Measurements from ENCODE around the gene SGMS1.

Gene SGMS1

DNA sequence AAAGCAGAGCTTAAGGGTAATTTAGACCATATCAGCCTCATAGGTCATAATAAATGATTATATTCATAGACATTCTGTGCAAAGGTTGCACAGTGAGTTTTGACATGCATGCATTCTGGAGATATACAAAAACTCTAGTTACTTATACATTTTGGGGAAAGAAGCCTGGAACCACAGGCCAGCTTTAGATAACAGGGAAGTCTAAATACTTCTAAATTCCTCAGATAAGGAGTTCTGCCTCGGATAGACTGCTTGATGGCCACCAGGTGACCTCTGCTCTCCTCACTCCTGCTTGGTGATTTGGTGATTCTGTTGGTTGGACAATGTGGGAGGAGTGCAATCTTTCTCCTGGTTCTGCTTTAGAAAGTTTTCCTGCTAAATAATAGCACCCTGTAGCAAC is 77.9 kb downstream of the SGMS1 start:
- Histone ChIP-seq H3K9me3 (replicated peaks in 1 of 11) (peaks cover 17 to 29% (median 25%) of the 10 kb centered on the region in 11 experiments), H3K27me3 (no peaks in the 10 kb centered on the region), H4K20me1 (peaks cover 0 to 8% (median 0%) of the 10 kb centered on the region in 11 experiments; a peak in 2 of 22 replicates), H3K36me3 (0 out of 22 replicates have a peak, but pooled peaks cover 0 to 8% (median 0%) of the 10 kb centered on the region in 11 experiments), H3K4me2 (no peak overlapping the region), H3K27ac (no peak overlapping the region), H3K9ac (no peak overlapping the region), H3K4me3 (no peak overlapping the region), H3K4me1 (peaks cover 6 to 16% (median 9%) of the 10 kb centered on the region in 10 experiments; a peak in 18 of 20 replicates)
- no peak for TF ChIP-seq Cebpa-rat (IDR thresholded peaks at IDR 0.05)

DNA sequence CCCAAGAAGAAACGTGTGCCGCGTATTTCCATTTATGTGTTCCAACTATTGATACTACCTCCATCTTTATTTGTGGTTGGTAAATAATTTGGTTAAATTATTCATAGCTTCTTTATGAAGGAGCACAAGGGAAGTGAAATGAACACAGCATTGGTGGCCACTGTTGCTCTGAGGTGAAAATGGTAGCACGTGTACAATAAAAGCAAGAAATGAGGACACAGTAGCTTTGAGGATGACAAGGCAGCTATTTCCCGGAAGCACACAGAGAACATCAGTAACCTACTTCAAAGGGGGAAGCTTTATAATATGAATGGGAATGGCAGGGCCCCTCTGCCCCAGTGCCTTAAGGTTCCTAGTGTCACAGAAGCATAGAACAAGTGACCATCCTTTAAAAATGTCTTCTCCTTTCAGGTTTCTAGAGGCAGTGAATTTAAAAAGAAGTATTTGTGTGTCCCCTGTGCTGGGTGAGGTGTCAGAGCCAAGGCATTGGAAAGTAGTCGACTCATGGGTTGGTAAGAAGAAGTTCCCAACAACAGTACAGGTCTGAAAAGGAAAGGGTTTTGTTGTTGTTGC is 78.8 kb downstream of the SGMS1 start:
- Histone ChIP-seq H3K9ac (no peak overlapping the region), H3K9me3 (replicated peaks in 1 of 11) (peaks cover 17 to 29% (median 25%) of the 10 kb centered on the region in 11 experiments), H3K4me3 (no peak overlapping the region), H3K27me3 (no peaks in the 10 kb centered on the region), H3K4me2 (peak overlapping the region in 6 of 11 experiments; percentile 4 to 33 (median 20); a peak in 4 of 22 replicates), H4K20me1 (peaks cover 0 to 4% (median 0%) of the 10 kb centered on the region in 11 experiments; a peak in 2 of 22 replicates), H3K4me1 (peaks cover 6 to 25% (median 17%) of the 10 kb centered on the region in 10 experiments; a peak in 19 of 20 replicates), H3K27ac (peak overlapping the region in 2 of 11 experiments; percentile 6 to 11; a peak in 1 of 22 replicates), H3K36me3 (0 out of 22 replicates have a peak, but pooled peaks cover 0 to 8% (median 0%) of the 10 kb centered on the region in 11 experiments)
- TF ChIP-seq Cebpa-rat (IDR thresholded peaks at IDR 0.05) = no peak

DNA sequence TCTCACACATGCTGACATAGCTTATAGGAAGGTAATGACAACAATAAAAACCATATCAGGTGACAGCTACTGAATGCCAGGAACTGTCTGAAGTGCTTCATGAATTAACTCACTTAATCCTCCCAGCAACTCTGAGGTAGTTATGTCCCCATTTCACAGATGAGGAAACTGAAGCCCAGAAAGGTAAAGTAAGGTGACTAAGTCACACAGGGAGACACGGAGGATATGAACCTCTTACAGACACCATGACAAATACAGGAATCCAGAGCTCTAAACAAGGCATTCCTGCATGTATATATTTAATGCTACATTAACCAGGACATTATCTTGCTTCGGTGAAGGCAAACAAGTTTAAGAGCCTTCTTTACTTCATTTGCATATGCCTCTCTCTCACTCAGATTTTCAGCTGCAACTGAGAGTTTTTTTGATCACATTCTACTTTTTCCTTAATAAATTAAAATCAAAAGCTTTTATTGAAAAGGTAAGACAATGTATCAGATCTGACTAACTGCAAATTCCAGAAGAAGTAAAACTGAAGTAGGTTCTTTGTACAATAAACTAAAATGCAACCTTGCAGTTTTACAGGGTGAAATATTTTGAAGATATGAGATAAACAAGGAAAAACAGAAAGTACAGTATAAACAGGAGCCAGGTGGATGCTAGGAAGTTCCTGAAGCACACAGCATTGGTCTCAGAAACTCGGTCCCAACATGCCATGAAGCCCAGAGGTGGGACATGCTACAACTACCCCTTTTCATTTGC is 79.5 kb downstream of the SGMS1 start:
- 0 out of 22 replicates have a peak overlapping the region, but pooled peaks of 1 of the 11 experiments have one; percentile 33 for H3K4me2 ChIP-seq
- H3K9me3 ChIP-seq (replicated peaks in 1 of 11) = peaks cover 17 to 28% (median 24%) of the 10 kb centered on the region in 11 experiments
- H3K27me3 ChIP-seq = no peaks in the 10 kb centered on the region
- no peak overlapping the region for H3K4me3 ChIP-seq
- H3K9ac ChIP-seq = no peak overlapping the region
- peaks cover 0 to 4% (median 0%) of the 10 kb centered on the region in 11 experiments; a peak in 2 of 22 replicates for H4K20me1 ChIP-seq
- TF ChIP-seq Cebpa-rat (IDR thresholded peaks at IDR 0.05) = no peak
- peaks cover 6 to 25% (median 18%) of the 10 kb centered on the region in 10 experiments; a peak in 19 of 20 replicates for H3K4me1 ChIP-seq
- no peak overlapping the region for H3K27ac ChIP-seq
- H3K36me3 ChIP-seq = 0 out of 22 replicates have a peak, but pooled peaks cover 0 to 8% (median 0%) of the 10 kb centered on the region in 11 experiments

DNA sequence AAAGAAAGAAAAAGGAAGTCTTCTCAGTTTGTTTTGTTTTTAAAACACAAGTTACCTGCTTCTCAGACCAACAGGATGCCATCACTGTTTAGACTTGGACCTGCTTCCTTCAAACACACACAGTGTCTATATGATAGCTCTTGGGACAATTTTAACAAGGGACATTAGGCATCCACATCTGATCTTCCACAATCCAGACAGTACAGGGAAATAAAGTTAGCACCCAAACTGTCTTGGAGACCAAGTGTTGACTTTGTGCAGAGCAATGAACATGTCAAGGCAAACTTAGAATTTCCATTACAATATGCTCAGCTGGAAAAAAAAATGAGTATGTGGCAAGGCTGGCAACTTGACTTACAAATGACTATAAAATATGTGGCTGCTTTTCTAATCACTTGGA is 80.9 kb downstream of the SGMS1 start:
- peaks cover 0 to 4% (median 0%) of the 10 kb centered on the region in 11 experiments; a peak in 2 of 22 replicates for H4K20me1 ChIP-seq
- H3K4me2 ChIP-seq = no peak overlapping the region
- H3K27me3 ChIP-seq = no peaks in the 10 kb centered on the region
- peaks cover 4 to 16% (median 11%) of the 10 kb centered on the region in 11 experiments for H3K9me3 ChIP-seq (replicated peaks in 1 of 11)
- no peak overlapping the region for H3K27ac ChIP-seq
- no peak overlapping the region for H3K9ac ChIP-seq
- H3K36me3 ChIP-seq = 0 out of 22 replicates have a peak, but pooled peaks cover 0 to 6% (median 0%) of the 10 kb centered on the region in 11 experiments
- H3K4me1 ChIP-seq = peaks cover 6 to 25% (median 18%) of the 10 kb centered on the region in 10 experiments; a peak in 19 of 20 replicates
- TF ChIP-seq Cebpa-rat (IDR thresholded peaks at IDR 0.05) = no peak
- no peak overlapping the region for H3K4me3 ChIP-seq

DNA sequence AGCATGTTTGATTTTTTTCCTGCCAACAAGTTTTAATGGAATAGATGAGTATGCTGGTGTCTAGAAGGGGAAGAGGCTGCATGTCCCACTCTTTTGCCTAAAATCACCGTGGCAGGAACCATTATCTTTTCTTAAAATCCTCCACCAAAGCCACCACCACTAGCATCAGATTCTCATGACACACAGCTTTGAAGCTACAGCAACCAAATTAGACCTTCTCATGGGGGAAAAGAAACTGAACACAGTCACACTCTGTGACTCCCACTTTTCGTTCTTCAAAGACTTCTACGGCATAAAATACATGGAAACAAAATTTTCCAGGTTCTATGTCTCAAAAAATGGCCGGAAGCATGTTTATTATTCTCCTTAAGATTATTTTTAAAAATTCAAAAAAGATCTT is 81.8 kb downstream of the SGMS1 start:
- H3K36me3 ChIP-seq = no peaks in the 10 kb centered on the region
- peaks cover 6 to 25% (median 18%) of the 10 kb centered on the region in 10 experiments; a peak in 19 of 20 replicates for H3K4me1 ChIP-seq
- no peak overlapping the region for H3K27ac ChIP-seq
- peaks cover 0 to 4% (median 0%) of the 10 kb centered on the region in 11 experiments; a peak in 2 of 22 replicates for H4K20me1 ChIP-seq
- no peak overlapping the region for H3K4me3 ChIP-seq
- TF ChIP-seq Cebpa-rat (IDR thresholded peaks at IDR 0.05) = no peak
- H3K27me3 ChIP-seq = no peaks in the 10 kb centered on the region
- H3K9me3 ChIP-seq (replicated peaks in 1 of 11) = peaks cover 0 to 7% (median 2%) of the 10 kb centered on the region in 11 experiments; a peak in 11 of 22 replicates
- no peak overlapping the region for H3K4me2 ChIP-seq
- H3K9ac ChIP-seq = no peak overlapping the region

DNA sequence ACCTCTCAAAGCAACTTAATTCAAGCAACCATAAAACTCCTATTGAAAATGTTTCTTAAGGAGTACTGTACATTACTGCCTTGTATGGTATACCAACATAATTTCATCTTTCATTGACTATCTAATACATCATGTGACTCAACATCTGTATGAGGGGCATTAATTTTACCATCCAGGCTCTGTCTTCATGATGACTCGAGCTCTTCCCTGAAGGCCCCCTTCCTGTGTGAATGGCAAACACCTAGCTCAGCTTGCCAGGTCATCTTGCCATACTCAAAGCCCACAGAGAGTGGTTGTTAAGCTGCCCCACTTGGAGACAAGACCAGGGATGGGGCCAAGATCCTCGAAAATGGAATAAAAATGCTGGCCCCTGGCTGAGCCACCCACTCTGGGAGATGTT is 82.4 kb downstream of the SGMS1 start:
- H3K4me3 ChIP-seq = no peak overlapping the region
- no peaks in the 10 kb centered on the region for H3K27me3 ChIP-seq
- no peak for TF ChIP-seq Cebpa-rat (IDR thresholded peaks at IDR 0.05)
- H4K20me1 ChIP-seq = peaks cover 0 to 4% (median 0%) of the 10 kb centered on the region in 11 experiments; a peak in 2 of 22 replicates
- peaks cover 6 to 25% (median 18%) of the 10 kb centered on the region in 10 experiments; a peak in 19 of 20 replicates for H3K4me1 ChIP-seq
- H3K27ac ChIP-seq = no peak overlapping the region
- no peak overlapping the region for H3K9ac ChIP-seq
- H3K9me3 ChIP-seq (replicated peaks in 1 of 11) = 0 out of 22 replicates have a peak, but pooled peaks cover 0 to under 1% (median 0%) of the 10 kb centered on the region in 11 experiments
- no peaks in the 10 kb centered on the region for H3K36me3 ChIP-seq
- H3K4me2 ChIP-seq = no peak overlapping the region

DNA sequence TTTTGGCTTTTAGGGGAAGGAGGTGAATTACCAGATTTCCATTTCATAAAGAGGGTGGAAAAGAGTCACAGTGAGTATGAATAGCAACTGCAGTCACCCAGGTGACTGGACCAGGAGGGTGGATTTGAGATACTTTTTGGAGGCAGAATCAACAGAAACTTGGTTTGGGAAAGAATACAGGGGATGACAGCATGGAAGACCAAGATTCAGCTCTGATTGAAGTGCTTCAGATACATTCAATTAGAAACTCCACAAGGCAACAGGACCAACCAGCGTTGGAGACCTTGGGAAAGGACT is 83.0 kb downstream of the SGMS1 start:
- no peak overlapping the region for H3K4me3 ChIP-seq

DNA sequence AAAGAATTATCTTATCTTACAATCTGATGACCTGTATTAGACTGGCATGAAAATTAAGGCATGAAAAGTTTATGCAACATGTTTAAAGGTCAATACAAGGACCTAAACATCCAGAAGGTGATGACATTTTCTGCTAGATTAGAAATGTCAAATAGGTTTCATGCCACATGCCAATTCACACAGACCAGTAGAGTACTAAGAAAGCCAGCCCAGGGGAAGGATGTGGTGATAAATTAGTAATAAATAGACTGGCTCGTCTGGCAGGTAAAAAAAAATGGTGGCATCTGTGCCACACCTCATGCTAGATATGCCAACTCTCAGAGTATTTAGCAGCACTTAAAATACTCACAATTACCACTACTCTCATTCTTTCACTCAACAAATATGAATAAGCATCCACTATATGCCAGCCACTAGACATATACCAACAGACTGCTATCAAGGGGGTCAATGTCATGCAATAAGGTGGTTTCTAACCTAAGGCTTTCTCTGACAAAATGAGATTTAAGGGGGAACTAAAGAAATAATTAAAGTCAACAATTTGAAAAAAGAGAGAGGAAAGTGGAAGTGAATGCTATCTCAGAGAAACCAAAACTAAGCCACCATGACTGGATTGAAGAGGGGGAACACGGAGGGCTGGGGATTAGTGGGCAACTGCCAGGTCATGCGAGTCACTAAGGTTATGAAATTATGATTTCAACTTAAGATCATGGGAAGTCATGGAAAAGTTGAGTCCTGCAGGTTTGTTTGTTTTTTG is 83.5 kb downstream of the SGMS1 start:
- no peak overlapping the region for H3K4me3 ChIP-seq
- H3K27me3 ChIP-seq = no peaks in the 10 kb centered on the region
- H4K20me1 ChIP-seq = peaks cover 0 to 4% (median 0%) of the 10 kb centered on the region in 11 experiments; a peak in 3 of 22 replicates
- no peak for TF ChIP-seq Cebpa-rat (IDR thresholded peaks at IDR 0.05)
- H3K27ac ChIP-seq = 0 out of 22 replicates have a peak overlapping the region, but pooled peaks of 2 of the 11 experiments have one; percentile 9 to 28
- peak overlapping the region; percentile 13 to 67 (median 28); a peak in 16 of 22 replicates for H3K4me2 ChIP-seq
- no peak overlapping the region for H3K9ac ChIP-seq
- H3K9me3 ChIP-seq (replicated peaks in 1 of 11) = no peaks in the 10 kb centered on the region
- H3K36me3 ChIP-seq = no peaks in the 10 kb centered on the region
- H3K4me1 ChIP-seq = peaks cover 4 to 22% (median 16%) of the 10 kb centered on the region in 10 experiments; a peak in 19 of 20 replicates

More for the DNA sequence above, 83.0 kb downstream of the SGMS1 start:
- peaks cover 6 to 25% (median 18%) of the 10 kb centered on the region in 10 experiments; a peak in 19 of 20 replicates for H3K4me1 ChIP-seq
- H3K27ac ChIP-seq = 0 out of 22 replicates have a peak overlapping the region, but pooled peaks of 2 of the 11 experiments have one; percentile 9 to 28
- H3K36me3 ChIP-seq = no peaks in the 10 kb centered on the region
- no peaks in the 10 kb centered on the region for H3K9me3 ChIP-seq (replicated peaks in 1 of 11)
- peak overlapping the region; percentile 13 to 67 (median 28); a peak in 15 of 22 replicates for H3K4me2 ChIP-seq
- no peak overlapping the region for H3K9ac ChIP-seq
- H4K20me1 ChIP-seq = peaks cover 0 to 4% (median 0%) of the 10 kb centered on the region in 11 experiments; a peak in 3 of 22 replicates
- no peaks in the 10 kb centered on the region for H3K27me3 ChIP-seq
- no peak for TF ChIP-seq Cebpa-rat (IDR thresholded peaks at IDR 0.05)

Measured in BLaER1 treated with 17β-estradiol and CSF1 and Interleukin-3, amounts not matched to agents 10 nM and 100 nM (cell line).